HG03095 (cell line): ENCODE measurements around the gene GUK1.
"Not testable (repeated sequence)": the region's sequence is repeated elsewhere in the genome, so short reads cannot be mapped to it uniquely, and the experiment has no call there.

ENCODE experiments used
- ATAC-seq: cut with Tn5 transposase; IDR thresholded peaks from one replicate; pipeline ENCODE4 v1.9.1; 2021; ENCODE audit warnings: moderate library complexity; ENCODE audit not compliant: unreplicated experiment

The GUK1 gene

DNA sequence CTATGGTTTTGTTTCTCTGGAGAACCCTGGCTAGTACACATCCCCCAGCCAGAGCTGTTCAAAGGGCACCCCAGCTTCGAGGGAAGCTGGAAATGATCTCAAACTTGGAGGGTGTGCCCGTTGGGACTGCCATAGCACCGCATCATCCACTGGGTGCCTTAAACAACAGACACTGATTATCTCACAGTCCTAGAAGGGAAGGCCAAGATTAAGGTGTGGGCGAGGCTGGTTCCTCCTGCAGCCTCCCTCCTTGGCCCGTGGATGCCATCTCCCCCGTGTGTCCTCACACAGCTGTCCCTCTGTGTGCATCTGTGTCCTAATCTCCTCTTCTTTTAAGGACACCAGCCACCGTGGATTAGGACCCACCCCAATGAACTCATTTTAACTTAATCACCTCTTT lies 21.3 kb downstream of the GUK1 start:
- ATAC-seq = no peak

DNA sequence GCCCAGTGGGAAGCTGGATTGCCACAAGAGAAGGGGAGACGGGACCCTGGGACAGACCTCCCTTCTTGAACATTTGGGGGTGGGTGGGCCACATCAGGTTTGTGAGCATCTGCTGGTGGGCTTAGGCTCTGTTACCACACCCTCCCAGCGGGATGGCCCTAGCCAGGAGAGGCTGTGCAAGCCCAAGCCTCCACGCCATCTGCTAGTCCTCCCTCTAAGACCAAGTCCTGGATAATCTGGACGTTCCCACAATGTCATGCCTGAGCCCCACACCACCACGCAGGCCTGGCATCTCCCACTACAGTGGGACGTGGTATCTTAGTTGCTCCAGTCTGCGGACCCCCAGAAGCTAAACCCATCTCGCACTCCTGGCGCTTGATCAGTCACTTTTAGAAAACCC lies 21.8 kb downstream of the GUK1 start:
- ATAC-seq = no peak

DNA sequence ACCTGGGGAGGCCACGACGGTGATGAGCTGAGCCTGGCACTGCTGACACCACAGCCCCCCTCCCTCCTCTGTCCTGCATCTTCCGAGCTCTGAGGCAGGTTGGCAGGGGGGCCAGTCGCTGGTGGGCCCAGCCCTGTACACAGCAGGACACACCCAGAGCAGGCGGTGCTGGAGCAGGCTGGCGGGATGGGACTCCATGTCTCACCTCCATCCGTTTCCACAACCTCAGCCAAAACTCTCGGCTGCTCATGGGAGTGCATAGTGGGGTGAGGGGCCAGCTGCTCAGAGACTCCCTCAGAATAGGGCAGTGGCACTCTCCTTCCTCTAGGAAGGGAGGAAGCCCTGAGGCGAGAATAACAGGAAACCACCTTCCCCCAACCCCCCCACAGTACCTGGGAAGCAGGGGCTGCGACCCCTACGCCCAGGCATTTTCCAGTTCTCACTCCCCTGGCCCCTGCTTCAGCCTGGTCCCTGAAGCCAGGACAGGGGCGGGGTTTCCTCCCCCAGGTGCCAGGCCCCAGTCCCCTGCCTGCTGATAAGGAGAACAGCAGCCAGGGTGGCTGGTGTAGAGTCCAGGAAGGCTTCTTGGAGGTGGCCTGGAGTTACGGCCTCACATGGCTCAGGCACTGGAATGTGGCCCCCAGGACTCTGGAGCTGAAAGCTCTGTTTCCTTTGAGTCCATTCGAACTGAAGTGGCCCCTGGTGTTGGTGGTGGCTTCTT lies 22.4 kb downstream of the GUK1 start:
- ATAC-seq = no peak

DNA sequence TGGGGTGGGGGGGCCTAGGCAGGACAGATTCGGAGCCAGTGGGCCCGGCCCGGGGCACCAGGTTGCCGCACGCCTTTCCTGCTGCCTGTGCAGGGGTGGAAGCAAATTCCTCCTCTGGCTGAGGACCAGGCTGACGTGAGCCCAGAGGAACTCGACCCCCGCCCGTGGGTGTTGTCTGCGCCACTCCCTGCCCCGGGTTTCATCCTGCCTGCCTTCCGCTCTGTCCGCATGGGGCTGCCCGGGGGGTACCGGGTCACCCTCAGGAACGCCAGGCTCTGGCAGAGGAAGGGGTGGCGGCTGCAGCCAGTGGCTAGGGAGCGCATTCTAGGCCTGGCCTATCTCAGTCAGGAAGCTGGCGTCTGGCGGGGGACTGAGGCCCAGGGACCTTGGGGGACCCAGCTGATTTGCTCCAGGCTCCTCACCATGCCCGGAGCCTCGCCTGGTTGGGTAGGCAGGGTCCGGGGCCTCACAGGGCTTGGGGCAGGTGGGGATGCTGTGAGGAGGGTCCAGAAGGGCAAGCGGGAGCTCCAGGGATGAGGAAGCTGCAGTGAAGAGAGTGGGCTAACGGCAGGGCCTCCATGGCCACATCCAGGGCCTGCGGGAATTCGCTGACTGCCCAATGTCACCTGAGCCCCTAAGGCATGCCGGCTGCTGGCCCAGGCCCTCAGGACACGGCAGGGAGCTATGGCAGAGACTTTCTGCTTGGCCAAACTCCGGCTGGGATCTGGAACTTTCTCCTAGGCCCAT lies 23.1 kb downstream of the GUK1 start:
- no peak for ATAC-seq

DNA sequence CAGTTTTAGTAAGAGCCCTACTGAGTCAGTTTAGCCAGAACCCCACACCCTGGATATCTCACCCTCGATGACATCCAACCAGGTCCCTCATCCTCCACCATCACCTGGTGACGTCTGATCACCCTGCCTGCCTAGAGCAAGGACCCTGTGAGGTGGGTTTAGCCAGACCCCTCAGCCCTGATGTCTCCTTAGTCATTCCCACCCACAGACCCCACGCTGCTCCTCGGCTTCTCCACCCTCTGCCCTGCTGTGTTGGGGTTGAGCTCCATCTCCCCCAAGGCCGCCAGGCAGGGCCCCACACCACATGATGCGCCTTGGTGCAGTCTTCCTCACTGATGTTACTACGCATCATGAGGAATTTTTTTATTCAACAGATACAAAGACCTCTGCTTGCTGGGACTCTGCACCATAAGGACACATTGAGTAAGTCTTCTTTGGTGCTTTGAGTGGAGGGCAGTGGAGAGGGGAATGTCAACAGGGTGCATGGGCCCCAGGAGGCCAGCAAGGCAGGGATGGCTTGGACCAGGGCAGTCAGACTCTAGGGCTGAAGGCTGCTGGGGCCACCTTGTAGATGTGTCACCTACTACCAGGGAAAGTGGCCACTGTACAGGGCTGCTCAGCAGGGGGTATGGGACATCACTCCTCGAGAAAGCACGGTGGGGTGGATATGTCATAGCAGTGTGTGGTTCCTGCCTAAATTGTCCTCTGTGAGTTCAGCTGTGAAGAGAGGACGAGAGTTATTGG lies 23.9 kb downstream of the GUK1 start:
- no peak for ATAC-seq

DNA sequence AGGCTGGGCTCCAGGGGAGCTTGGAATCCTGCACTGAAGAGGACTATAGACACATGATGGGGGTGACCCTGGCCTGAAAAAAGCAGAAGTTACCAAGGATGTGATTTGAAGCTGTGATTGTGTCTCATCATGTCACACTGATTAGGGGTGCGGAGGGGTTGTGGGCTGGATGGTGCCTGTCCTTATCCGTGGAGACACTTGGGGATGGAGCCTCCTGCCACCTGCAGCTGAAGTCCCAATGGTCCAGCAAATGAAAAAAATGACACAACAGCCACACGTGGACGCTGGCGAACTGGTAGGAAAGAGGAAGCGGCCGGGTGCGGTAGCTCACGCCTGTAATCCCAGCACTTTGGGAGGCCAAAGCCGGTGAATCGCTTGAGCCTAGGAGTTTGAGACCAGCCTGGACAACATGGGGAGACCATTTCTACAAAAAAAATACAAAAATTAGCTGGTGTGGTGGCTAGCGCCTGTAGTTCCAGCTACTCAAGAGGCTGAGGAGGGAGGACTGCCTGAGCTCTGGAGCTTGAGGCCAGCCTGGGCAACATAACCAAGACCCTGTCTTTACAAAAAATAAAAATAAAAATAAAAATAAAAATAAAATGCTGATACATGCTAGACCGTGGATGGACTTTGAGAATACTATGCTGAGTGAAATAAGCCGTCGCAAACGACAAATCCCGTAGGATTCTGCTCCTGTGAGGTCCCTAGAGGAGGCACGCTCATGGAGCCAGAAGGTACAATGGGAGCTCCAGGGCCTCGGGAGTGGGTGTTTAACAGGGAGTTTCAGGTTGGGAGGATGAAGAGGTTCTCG lies 24.7 kb downstream of the GUK1 start:
- no peak for ATAC-seq

DNA sequence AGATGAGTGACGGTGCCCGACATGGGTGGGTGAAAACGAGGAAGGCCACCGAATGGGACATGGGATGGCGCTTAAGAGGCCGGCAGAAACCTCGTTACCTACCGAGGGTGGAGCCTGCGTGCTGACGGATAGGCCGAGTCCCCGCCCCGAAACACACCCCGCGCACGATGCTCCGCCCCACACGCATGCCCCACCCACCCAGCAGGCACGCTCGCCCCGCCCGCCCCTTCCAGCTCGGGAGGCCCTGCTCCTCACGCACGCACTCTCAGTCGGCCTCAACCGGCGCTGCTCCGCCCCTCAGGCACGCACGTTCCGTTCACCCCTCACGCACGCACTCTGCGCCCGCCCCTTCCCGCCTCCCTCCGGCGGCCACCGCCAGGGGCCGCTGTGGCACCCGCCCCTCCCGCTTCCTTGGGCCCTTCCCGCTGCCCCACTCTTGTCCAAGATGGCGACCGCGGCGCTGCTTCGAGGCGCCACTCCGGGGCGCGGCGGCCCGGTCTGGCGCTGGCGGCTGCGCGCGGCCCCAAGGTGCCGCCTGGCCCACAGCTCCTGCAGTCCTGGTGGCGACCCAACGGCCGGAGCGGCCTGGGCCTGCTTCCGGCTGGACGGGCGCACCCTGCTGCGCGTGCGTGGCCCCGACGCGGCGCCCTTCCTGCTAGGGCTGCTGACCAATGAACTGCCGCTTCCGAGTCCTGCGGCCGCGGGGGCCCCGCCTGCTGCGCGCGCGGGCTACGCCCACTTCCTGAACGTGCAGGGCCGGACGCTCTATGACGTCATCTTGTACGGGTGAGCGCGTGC lies 25.5 kb downstream of the GUK1 start, which contains the start of gene IBA57:
TSS of gene IBA57 (plus strand) at position 433 of the 798 bp plus-strand sequence. CDS start at position 446, 13 bp downstream.
- peak; percentile 79 for ATAC-seq

DNA sequence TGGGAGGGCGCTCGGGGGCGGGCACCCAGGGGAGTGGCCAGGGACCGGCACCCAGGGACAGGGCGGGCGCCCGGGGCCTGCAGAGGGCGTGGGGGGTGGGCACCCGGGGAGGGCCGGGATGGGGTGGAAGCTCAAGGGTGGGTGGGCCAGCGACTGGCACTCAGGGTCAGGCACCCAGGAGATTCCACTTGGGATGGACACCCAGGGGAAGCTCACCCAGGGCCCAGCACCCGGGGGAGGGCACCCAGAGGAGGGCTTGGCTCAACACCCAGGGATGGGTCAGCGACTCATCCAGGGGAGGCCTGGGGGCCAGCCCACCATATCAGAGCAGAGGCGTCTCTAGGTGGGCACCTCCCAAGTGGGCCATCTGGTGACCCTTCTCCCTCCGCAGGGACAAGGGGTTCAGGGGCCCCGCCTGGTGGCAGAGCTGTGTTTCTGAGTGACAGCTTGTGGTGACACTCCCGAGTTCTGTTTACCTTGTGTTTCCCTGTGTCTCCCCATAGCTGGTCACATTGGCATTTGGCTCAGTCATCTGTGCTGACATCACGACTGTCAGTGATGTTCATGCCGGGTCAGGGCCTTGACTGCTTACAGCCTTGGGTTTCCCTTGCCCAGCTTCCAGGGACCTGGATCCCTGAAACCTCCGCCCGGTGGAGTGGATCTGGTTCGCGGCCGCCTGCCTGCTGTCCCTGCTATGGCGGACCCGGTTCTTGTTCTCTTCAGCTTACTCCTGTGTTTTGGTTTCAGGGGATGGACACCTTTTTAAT lies 26.3 kb downstream of the GUK1 start:
- ATAC-seq = peak; percentile 18

DNA sequence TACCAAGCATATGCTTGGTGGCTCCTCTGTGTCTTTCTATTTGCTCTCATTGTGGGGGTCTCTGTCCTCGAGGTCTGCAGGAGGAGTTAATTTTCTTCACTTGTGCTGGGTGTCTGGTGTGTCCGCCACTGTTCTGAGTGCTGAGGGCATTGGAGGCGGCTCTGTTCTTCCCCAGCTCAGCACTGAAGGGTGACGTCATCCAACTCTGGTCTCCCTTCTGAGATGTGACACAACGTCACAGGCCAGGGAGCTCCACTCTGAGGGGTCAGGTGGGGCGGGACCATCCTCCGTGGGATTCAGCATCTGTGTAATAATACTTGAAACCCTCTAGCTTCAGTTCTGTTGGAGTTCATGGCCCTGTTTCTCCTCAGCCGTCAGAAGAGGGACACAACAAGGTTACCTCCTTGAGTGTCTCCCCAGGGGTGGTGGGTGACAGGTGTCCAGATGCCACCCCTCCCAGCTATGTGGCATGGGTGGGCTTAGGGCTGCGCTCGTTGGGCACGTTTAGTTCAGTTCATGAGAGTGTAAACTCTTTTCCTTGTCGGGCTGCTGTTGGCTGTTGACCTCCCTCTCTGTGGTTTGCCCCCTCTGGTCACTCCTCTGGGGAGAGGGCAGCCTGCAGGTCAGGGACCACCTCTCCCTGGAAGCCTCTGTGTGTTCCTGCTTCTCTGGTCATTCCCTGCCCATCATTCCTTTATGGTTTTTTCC lies 28.6 kb downstream of the GUK1 start:
- no peak for ATAC-seq

DNA sequence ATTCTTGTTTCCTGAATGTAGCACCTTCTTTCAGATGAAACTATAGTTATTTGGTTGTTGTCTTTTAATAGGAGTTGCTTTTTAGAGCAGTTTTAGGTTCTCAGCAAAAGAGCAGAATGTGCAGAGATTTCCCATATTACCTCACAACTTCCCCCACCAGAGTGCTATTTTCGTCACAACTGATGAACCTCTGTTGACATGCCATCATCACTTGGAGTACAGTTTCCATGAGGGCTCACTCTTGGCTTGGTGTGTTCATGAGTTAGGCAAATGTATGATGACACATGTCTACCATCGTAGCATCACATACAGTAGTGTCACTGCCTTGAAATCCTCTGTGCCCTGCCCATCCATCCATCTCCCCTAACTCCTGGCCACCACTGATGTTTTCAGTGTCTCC lies 29.3 kb downstream of the GUK1 start:
- ATAC-seq = no peak

DNA sequence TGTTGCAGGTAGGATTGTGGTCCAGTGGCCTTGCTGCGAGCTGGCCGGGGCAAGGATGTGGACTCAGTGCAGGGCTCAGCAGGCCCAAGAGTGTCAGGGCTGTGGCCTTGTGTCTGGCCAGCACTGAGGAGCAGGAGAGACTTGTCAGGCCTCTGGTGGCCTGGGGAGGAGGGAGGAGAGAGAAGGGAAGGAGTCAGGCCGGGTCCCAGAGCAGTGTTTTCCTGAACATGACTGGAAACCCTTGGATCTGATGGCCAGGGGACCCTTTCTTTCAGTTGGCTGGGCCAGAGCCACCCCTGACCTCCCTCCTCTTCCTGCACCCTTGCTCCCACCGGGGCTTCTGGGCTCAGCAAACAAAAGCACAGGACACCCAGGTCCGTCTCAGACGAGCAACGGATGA lies 30.6 kb downstream of the GUK1 start:
- ATAC-seq = no peak

DNA sequence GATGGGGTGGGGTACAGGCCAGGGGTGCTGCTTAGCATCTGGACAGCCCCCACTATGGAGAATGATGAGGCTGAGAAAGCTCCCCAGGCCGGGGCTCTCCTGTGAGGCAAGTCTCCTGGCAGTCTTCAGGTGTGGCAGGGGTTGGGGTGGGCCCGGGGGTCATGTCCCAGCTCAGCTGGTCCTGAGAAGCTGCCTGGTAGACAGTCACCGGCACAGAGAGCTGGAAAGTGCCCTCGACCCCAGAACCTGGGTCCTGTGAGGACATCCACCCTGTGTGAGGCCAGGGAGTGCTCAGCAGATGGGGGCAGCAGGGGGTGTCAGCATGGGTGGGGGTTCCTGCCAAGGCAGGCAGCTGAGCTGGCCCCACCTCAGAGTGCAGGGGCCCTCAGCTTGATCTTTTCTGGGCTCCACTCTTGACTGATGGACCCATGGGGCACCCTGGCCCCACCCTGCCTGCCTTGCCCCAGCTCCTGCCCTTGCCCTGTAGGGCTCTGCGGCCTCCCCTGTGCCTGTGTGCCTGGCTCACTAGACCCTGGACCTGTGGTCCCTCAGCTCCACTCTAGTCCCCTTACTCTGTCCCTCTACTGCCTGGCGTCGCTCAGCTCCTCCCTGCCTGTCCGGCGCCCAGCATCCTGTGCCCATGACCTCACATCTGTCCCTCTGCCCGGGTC lies 31.3 kb downstream of the GUK1 start:
- ATAC-seq = no peak

DNA sequence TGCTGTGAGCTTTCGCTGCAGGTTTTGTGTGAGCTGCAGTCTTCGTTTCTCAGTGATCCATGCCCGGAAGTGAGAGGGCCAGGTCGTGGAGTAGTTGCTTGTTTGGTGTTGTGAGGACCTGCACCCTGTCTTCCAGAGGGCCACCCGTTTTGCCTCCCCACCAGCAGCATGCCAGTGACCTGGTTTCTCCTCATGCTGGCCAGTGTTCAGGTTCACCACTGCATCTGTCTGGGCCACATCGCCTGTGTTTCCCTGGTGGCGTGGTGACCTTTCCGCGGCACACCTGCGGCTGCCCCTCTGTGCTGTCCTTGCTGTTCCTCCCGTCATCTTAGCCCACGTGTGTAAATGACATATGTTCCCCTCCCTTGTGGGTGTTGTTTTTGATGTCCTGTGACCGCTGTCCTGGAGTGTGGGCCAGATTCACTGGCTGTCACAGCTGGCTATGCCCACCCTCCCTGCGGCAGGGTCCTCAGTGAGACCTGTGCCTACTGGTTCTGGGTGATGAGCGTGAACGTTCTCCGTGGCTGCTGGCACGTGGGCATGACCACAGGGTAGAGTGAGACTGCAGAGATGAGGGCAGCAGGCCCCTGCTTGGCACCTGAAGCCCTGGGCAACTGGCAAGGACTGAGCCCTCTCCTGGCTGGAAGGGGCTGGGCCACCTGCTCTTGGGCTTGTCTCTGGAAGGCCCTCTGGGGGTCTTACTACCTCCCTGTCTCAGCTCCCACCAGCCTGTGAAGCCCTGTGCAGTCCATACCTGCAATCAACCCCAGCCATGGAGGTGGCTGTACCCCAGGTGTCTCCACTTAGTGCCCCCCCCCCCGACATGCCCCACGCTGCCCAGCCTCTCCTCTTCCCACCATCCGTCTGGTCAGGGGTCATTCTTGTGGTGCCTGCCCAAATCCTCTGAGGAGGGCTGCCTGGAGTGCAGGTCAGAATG lies 32.8 kb downstream of the GUK1 start:
- ATAC-seq = no peak

DNA sequence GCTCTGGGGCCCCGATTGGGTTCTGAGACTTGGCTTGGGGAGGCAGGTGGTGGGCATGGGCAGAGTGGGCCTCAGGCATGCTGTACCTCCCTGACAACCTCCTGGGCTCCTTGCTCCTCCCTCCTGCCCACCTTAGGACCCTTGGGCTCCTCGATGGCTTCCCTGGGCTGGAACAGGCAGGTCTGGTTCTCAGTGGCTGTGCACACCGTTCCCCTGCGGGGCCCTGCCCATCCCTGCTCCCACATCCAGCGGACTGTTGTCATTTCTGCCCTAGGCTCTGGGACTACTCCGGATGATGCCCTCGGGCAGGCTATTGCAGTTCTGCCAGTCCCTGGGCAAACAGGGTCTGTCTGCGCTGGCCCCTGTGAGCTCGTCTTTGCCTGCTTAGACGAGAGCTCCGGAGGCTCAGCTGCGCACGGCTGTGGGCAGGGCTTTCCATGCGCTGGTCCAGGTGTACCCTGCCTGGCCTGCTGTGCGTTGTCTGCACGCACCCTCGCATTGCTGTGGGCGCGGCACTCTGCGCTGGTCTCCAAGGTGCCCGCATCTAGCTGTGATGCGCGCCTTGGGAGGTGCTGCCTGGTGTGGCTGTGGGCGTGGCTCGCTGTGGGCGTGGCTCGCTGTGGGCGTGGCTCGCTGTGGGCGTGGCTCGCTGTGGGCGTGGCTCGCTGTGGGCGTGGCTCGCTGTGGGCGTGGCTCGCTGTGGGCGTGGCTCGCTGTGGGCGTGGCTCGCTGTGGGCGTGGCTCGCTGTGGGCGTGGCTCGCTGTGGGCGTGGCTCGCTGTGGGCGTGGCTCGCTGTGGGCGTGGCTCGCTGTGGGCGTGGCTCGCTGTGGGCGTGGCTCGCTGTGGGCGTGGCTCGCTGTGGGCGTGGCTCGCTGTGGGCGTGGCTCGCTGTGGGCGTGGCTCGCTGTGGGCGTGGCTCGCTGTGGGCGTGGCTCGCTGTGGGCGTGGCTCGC lies 33.7 kb downstream of the GUK1 start:
- ATAC-seq = not testable (repeated sequence)

DNA sequence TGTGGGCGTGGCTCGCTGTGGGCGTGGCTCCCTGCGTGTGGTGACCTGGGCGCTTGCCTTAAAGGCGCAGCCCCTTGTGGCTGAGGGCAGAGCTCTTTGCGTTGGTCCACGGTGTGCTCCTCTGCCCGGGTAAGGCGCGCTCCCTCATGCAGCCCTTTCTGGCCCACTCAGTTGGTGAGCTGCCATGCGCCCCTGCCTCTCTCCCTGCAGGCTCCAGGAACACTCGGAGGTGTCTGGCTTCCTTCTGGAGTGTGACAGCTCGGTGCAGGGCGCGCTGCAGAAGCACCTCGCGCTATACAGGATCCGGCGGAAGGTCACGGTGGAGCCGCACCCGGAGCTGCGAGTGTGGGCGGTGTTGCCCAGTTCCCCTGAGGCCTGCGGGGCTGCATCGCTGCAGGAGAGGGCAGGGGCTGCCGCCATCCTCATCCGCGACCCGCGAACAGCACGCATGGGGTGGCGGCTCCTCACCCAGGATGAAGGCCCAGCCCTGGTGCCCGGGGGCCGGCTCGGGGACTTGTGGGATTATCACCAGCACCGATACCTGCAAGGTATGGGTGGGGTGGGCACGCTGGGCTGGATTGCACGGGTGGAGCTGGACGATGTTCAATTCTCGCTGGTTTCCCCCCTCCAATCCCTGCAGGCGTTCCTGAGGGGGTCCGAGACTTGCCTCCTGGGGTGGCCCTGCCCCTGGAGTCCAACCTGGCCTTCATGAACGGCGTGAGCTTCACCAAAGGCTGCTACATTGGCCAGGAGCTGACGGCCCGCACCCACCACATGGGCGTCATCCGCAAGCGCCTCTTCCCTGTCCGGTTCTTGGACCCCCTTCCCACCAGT lies 34.6 kb downstream of the GUK1 start:
- no peak for ATAC-seq
